ENCODE data around the gene GPC3. TPM values are rescaled to one million over a fixed set of nuclear protein-coding genes. Genes with fewer than 3 reads are reported as not detected.

GPC3 gene
- total RNA-seq, 1 experiment from 2014 or later: 32.4 TPM

DNA sequence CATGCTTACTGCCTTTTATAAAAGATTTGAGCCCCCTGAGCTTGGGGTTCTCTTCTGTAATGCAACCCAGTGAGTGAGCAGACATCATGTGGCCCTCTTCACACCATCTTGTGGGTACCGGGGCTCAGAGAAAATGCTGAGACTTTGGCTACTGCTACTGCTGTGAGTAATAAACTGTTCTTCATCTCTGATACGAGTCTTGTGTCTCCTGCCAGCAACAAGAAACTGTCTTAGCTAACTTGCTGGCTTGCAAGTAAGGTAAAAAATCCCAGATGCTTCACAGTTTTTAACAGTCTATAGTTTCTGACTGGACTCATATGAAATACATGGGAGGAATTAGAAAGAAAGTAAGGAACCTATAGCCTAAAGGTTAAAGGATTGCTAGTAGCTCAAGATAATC, 148.3 kb downstream of the GPC3 start (continued):
- TF ChIP-seq, protein P1, sequence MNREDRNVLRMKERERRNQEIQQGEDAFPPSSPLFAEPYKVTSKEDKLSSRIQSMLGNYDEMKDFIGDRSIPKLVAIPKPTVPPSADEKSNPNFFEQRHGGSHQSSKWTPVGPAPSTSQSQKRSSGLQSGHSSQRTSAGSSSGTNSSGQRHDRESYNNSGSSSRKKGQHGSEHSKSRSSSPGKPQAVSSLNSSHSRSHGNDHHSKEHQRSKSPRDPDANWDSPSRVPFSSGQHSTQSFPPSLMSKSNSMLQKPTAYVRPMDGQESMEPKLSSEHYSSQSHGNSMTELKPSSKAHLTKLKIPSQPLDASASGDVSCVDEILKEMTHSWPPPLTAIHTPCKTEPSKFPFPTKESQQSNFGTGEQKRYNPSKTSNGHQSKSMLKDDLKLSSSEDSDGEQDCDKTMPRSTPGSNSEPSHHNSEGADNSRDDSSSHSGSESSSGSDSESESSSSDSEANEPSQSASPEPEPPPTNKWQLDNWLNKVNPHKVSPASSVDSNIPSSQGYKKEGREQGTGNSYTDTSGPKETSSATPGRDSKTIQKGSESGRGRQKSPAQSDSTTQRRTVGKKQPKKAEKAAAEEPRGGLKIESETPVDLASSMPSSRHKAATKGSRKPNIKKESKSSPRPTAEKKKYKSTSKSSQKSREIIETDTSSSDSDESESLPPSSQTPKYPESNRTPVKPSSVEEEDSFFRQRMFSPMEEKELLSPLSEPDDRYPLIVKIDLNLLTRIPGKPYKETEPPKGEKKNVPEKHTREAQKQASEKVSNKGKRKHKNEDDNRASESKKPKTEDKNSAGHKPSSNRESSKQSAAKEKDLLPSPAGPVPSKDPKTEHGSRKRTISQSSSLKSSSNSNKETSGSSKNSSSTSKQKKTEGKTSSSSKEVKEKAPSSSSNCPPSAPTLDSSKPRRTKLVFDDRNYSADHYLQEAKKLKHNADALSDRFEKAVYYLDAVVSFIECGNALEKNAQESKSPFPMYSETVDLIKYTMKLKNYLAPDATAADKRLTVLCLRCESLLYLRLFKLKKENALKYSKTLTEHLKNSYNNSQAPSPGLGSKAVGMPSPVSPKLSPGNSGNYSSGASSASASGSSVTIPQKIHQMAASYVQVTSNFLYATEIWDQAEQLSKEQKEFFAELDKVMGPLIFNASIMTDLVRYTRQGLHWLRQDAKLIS (CRISPR knock-in tag; IDR thresholded peaks at IDR 0.05; ENCODE audit: borderline replicate concordance): no peak
- TF ChIP-seq, protein P2, sequence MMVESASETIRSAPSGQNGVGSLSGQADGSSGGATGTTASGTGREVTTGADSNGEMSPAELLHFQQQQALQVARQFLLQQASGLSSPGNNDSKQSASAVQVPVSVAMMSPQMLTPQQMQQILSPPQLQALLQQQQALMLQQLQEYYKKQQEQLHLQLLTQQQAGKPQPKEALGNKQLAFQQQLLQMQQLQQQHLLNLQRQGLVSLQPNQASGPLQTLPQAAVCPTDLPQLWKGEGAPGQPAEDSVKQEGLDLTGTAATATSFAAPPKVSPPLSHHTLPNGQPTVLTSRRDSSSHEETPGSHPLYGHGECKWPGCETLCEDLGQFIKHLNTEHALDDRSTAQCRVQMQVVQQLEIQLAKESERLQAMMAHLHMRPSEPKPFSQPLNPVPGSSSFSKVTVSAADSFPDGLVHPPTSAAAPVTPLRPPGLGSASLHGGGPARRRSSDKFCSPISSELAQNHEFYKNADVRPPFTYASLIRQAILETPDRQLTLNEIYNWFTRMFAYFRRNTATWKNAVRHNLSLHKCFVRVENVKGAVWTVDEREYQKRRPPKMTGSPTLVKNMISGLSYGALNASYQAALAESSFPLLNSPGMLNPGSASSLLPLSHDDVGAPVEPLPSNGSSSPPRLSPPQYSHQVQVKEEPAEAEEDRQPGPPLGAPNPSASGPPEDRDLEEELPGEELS (CRISPR knock-in tag; IDR thresholded peaks at IDR 0.05): no peak
- TF ChIP-seq, protein P3, sequence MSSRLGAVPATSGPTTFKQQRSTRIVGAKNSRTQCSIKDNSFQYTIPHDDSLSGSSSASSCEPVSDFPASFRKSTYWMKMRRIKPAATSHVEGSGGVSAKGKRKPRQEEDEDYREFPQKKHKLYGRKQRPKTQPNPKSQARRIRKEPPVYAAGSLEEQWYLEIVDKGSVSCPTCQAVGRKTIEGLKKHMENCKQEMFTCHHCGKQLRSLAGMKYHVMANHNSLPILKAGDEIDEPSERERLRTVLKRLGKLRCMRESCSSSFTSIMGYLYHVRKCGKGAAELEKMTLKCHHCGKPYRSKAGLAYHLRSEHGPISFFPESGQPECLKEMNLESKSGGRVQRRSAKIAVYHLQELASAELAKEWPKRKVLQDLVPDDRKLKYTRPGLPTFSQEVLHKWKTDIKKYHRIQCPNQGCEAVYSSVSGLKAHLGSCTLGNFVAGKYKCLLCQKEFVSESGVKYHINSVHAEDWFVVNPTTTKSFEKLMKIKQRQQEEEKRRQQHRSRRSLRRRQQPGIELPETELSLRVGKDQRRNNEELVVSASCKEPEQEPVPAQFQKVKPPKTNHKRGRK (CRISPR knock-in tag; IDR thresholded peaks at IDR 0.05; ENCODE audit: borderline replicate concordance): no peak
- TF ChIP-seq ZNF396 (CRISPR knock-in tag; IDR thresholded peaks at IDR 0.05; ENCODE audit: borderline replicate concordance) (no peak), NFE2L1 (CRISPR knock-in tag; IDR thresholded peaks at IDR 0.05) (no peak), TCF7 (CRISPR knock-in tag; IDR thresholded peaks at IDR 0.05; ENCODE audit: low read depth) (no peak), ZNF232 (CRISPR knock-in tag; IDR thresholded peaks at IDR 0.05) (no peak), ESRRA (CRISPR knock-in tag; IDR thresholded peaks at IDR 0.05; ENCODE audit: borderline replicate concordance) (no peak), ZNF671 (CRISPR knock-in tag; IDR thresholded peaks at IDR 0.05) (no peak), FOXK1 (CRISPR knock-in tag; IDR thresholded peaks at IDR 0.05) (no peak)
- TF ChIP-seq, protein P4, sequence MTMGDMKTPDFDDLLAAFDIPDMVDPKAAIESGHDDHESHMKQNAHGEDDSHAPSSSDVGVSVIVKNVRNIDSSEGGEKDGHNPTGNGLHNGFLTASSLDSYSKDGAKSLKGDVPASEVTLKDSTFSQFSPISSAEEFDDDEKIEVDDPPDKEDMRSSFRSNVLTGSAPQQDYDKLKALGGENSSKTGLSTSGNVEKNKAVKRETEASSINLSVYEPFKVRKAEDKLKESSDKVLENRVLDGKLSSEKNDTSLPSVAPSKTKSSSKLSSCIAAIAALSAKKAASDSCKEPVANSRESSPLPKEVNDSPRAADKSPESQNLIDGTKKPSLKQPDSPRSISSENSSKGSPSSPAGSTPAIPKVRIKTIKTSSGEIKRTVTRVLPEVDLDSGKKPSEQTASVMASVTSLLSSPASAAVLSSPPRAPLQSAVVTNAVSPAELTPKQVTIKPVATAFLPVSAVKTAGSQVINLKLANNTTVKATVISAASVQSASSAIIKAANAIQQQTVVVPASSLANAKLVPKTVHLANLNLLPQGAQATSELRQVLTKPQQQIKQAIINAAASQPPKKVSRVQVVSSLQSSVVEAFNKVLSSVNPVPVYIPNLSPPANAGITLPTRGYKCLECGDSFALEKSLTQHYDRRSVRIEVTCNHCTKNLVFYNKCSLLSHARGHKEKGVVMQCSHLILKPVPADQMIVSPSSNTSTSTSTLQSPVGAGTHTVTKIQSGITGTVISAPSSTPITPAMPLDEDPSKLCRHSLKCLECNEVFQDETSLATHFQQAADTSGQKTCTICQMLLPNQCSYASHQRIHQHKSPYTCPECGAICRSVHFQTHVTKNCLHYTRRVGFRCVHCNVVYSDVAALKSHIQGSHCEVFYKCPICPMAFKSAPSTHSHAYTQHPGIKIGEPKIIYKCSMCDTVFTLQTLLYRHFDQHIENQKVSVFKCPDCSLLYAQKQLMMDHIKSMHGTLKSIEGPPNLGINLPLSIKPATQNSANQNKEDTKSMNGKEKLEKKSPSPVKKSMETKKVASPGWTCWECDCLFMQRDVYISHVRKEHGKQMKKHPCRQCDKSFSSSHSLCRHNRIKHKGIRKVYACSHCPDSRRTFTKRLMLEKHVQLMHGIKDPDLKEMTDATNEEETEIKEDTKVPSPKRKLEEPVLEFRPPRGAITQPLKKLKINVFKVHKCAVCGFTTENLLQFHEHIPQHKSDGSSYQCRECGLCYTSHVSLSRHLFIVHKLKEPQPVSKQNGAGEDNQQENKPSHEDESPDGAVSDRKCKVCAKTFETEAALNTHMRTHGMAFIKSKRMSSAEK (CRISPR knock-in tag; IDR thresholded peaks at IDR 0.05; ENCODE audit: borderline replicate concordance): no peak

DNA sequence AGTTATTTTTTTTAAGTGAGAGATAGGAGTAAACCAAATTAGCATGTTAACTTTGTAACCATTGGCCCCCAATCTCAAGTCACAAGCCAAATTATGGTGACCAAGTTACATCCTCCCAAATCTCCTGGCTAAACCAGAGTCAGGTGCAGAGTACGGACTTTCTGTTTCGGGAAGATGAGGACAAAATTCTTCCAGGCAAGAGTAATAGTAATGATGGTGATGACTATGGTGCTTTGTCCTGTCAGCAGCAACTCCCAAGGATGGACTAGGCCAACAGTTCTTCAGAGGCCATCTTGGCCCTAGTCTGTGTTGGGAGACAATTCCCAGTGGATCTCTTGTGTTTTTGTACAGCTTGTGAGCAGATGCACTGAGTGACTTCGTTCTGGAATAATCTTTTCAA, 148.8 kb downstream of the GPC3 start:
- CTCF ChIA-PET: interaction anchor here (1.7 kb wide), 1 partner anchor 44 kb away, joined by 5 read pairs; no protein-coding TSS in a partner anchor
- Mint-ChIP-seq H3K27me3 (ENCODE audit: low read depth) (no peaks in the 10 kb centered on the region), H3K4me3 (no peak overlapping the region), H3K27ac (no peak overlapping the region), H3K9me3 (no peaks in the 10 kb centered on the region), H3K4me1 (peaks cover 7% of the 10 kb centered on the region; the same call in 1 of the 2 replicates), H3K36me3 (no peaks in the 10 kb centered on the region)
- POLR2A ChIA-PET: no interaction called here
- ATAC-seq (no peak), DNase-seq (ENCODE audit: low spot score) (no peak)
- TF ChIP-seq FOXJ3 (CRISPR knock-in tag; IDR thresholded peaks at IDR 0.05; ENCODE audit: borderline replicate concordance) (no peak), PRRX2 (CRISPR knock-in tag; IDR thresholded peaks at IDR 0.05) (no peak)
- TF ChIP-seq, protein P5, sequence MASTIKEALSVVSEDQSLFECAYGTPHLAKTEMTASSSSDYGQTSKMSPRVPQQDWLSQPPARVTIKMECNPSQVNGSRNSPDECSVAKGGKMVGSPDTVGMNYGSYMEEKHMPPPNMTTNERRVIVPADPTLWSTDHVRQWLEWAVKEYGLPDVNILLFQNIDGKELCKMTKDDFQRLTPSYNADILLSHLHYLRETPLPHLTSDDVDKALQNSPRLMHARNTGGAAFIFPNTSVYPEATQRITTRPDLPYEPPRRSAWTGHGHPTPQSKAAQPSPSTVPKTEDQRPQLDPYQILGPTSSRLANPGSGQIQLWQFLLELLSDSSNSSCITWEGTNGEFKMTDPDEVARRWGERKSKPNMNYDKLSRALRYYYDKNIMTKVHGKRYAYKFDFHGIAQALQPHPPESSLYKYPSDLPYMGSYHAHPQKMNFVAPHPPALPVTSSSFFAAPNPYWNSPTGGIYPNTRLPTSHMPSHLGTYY (CRISPR knock-in tag; IDR thresholded peaks at IDR 0.05): no peak
- TF ChIP-seq, protein P6, sequence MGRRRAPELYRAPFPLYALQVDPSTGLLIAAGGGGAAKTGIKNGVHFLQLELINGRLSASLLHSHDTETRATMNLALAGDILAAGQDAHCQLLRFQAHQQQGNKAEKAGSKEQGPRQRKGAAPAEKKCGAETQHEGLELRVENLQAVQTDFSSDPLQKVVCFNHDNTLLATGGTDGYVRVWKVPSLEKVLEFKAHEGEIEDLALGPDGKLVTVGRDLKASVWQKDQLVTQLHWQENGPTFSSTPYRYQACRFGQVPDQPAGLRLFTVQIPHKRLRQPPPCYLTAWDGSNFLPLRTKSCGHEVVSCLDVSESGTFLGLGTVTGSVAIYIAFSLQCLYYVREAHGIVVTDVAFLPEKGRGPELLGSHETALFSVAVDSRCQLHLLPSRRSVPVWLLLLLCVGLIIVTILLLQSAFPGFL (CRISPR knock-in tag; IDR thresholded peaks at IDR 0.05; ENCODE audit: borderline replicate concordance): no peak
- TF ChIP-seq, protein P1 (CRISPR knock-in tag; IDR thresholded peaks at IDR 0.05; ENCODE audit: borderline replicate concordance): no peak
